NCI-H510A treated with DMSO at 0.1 percent for 48 hours (cell line): ENCODE data around the gene APOC4.
"Not testable (repeated sequence)": the region's sequence is repeated elsewhere in the genome, so short reads cannot be mapped to it uniquely, and the experiment has no call there.

Experiments used
- DNase-seq: peaks from one replicate; lab custom pipeline; 2025; lab: John Stamatoyannopoulos, UW

The APOC4 gene

GRCh38 chr19:44958090-44958489 is 16.1 kb downstream of the APOC4 start:
- no peak for DNase-seq

GRCh38 chr19:44959691-44960090 is 17.7 kb downstream of the APOC4 start:
- DNase-seq: no peak

GRCh38 chr19:44960906-44961728 is 19.1 kb downstream of the APOC4 start:
- DNase-seq: no peak

GRCh38 chr19:44961821-44962220 is 19.8 kb downstream of the APOC4 start:
- DNase-seq: no peak

- DNase-seq: no peak
Measured at GRCh38 chr19:44968118-44968517, 26.1 kb downstream of the APOC4 start.

- DNase-seq: no peak
Measured at GRCh38 chr19:44968670-44969069, 26.6 kb downstream of the APOC4 start.

GRCh38 chr19:44969437-44969836 is 27.4 kb downstream of the APOC4 start:
- no peak for DNase-seq

- DNase-seq: not testable (repeated sequence)
Measured at GRCh38 chr19:44971451-44971850, 29.4 kb downstream of the APOC4 start.

- DNase-seq: no peak
Measured at GRCh38 chr19:44972802-44973201, 30.8 kb downstream of the APOC4 start.

GRCh38 chr19:44973982-44974735 is 32.1 kb downstream of the APOC4 start:
- no peak for DNase-seq

GRCh38 chr19:44974857-44975256 is 32.8 kb downstream of the APOC4 start:
- no peak for DNase-seq

GRCh38 chr19:44975444-44975843 is 33.4 kb downstream of the APOC4 start:
- DNase-seq: no peak

- DNase-seq: no peak
Measured at GRCh38 chr19:44984005-44984404, 42.0 kb downstream of the APOC4 start.

- DNase-seq: no peak
Measured at GRCh38 chr19:44985445-44985844, 43.4 kb downstream of the APOC4 start.

- no peak for DNase-seq
Measured at GRCh38 chr19:44986389-44986788, 44.4 kb downstream of the APOC4 start.

- DNase-seq: no peak
Measured at GRCh38 chr19:44987148-44987675, 45.2 kb downstream of the APOC4 start.

GRCh38 chr19:44988273-44988672 is 46.2 kb downstream of the APOC4 start:
- no peak for DNase-seq

- peak; percentile 1 for DNase-seq
Measured at GRCh38 chr19:44988896-44989556, 47.0 kb downstream of the APOC4 start.

- DNase-seq: no peak
Measured at GRCh38 chr19:44990459-44990858, 48.4 kb downstream of the APOC4 start.

GRCh38 chr19:44990966-44991365 is 48.9 kb downstream of the APOC4 start:
- no peak for DNase-seq

GRCh38 chr19:44992336-44993163 is 50.5 kb downstream of the APOC4 start:
- no peak for DNase-seq

- no peak for DNase-seq
Measured at GRCh38 chr19:44993526-44993925, 51.5 kb downstream of the APOC4 start.
